Measurements from ENCODE around the gene RAB36. TPM values are rescaled to one million over a fixed set of nuclear protein-coding genes. Genes with fewer than 3 reads are reported as not detected.

The RAB36 gene
- total and polyA plus RNA-seq, 2 donors (not counting 1 experiment from before 2014, with no cell fraction given), result 1.1 to 3.3 TPM

DNA sequence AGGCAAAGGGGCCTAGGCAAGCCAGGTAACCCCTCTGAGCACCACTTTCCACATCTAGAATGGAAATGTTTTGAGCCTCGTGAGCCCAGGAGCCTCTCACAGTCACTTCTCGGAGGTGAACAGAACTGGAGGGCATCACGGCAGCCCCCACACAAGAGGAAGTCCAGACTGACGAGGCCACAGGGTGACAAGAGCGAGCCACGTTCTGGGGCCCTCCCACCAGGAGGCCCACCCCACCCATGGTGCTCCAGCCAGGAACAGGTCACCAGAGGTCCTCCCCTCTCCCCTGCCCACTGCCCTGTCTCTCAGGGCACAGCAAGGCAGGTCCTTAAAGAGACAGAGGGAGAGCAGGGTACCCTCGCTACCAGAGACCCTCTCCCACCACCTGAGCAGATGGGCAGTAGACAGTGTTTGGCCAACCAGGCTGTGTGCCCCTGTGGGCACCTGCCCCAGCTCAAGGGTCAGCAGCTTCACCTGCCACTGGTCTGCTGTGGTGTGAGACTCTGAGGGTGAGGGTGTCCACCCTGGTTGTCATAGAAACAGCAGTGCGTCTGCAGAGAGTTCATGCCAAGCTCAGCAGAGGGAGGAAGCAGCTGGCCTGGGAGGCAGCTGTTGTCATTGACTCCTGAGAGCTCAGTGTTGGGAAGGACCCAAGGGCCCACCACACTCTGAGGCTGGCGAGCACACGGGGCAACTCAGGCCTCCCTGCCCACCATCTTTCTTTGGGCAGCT, 34.9 kb upstream of the RAB36 start:
- Histone ChIP-seq H3K4me2 (replicated peaks; ENCODE audit: low read depth, low read length, poor library complexity, severe bottlenecking) (no peak overlapping the region), H3K27ac (ENCODE audit: low read length in 2 of 2) (no peak overlapping the region), H3K4me3 (ENCODE audit: control extremely low read depth in 1 of 5, extremely low read depth in 1 of 5, insufficient read depth in 1 of 5, low read depth in 2 of 5, low read length in 4 of 5) (no peak overlapping the region), H3K36me3 (replicated peaks in 1 of 2; ENCODE audit: control extremely low read depth in 1 of 2, control insufficient read depth in 1 of 2, extremely low read depth in 1 of 2, insufficient read depth in 2 of 2, low read length in 1 of 2) (no peaks in the 10 kb centered on the region), H3K27me3 (replicated peaks in 1 of 4; ENCODE audit: control extremely low read depth in 1 of 4, control insufficient read depth in 3 of 4, insufficient read depth in 4 of 4, low read length in 3 of 4) (no peaks in the 10 kb centered on the region), H3K9ac (ENCODE audit: low read length) (no peak overlapping the region), H2AFZ (ENCODE audit: insufficient read depth, low read depth, low read length, poor library complexity, severe bottlenecking) (no peak overlapping the region), H4K20me1 (ENCODE audit: control insufficient read depth, insufficient read depth, low read length, poor library complexity, severe bottlenecking) (no peaks in the 10 kb centered on the region), H3K9me3 (ENCODE audit: control extremely low read depth in 1 of 3, control insufficient read depth in 2 of 3, insufficient read depth in 1 of 3, low read length in 2 of 3) (no peaks in the 10 kb centered on the region), H3K4me1 (ENCODE audit: control insufficient read depth in 2 of 2, insufficient read depth in 2 of 2, low read length in 2 of 2) (no peaks in the 10 kb centered on the region), H3K79me2 (ENCODE audit: control insufficient read depth, insufficient read depth, low read length) (no peaks in the 10 kb centered on the region)
- H3K9me3 Mint-ChIP-seq (ENCODE audit: insufficient read depth), result no peaks in the 10 kb centered on the region
- POLR2A ChIA-PET, result no interaction called here
- intact Hi-C loops (cut with micrococcal nuclease), result no loop called here
- TF ChIP-seq, protein P1, sequence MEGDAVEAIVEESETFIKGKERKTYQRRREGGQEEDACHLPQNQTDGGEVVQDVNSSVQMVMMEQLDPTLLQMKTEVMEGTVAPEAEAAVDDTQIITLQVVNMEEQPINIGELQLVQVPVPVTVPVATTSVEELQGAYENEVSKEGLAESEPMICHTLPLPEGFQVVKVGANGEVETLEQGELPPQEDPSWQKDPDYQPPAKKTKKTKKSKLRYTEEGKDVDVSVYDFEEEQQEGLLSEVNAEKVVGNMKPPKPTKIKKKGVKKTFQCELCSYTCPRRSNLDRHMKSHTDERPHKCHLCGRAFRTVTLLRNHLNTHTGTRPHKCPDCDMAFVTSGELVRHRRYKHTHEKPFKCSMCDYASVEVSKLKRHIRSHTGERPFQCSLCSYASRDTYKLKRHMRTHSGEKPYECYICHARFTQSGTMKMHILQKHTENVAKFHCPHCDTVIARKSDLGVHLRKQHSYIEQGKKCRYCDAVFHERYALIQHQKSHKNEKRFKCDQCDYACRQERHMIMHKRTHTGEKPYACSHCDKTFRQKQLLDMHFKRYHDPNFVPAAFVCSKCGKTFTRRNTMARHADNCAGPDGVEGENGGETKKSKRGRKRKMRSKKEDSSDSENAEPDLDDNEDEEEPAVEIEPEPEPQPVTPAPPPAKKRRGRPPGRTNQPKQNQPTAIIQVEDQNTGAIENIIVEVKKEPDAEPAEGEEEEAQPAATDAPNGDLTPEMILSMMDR (IDR thresholded peaks at IDR 0.05), result no peak
- no peak for TF ChIP-seq EZH2 (IDR thresholded peaks at IDR 0.05; ENCODE audit: borderline replicate concordance, insufficient read depth, low read depth, low read length, poor library complexity, severe bottlenecking)
- ATAC-seq (ENCODE audit: low read depth) (no peak), DNase-seq (no peak)
- no peaks in the 10 kb centered on the region for H3K27me3 Mint-ChIP-seq
- H3K4me3 Mint-ChIP-seq, result no peak overlapping the region
- CTCF ChIA-PET, result interaction anchor here (1.1 kb wide), 1 partner anchor 153 kb away, joined by 3 read pairs; no protein-coding TSS in a partner anchor
- 70% methylated on average over 7 of the region's 10 CpGs for WGBS (ENCODE audit: insufficient coverage)
- H3K4me1 Mint-ChIP-seq, result peaks cover 6% of the 10 kb centered on the region
- no peak overlapping the region for H3K27ac Mint-ChIP-seq

DNA sequence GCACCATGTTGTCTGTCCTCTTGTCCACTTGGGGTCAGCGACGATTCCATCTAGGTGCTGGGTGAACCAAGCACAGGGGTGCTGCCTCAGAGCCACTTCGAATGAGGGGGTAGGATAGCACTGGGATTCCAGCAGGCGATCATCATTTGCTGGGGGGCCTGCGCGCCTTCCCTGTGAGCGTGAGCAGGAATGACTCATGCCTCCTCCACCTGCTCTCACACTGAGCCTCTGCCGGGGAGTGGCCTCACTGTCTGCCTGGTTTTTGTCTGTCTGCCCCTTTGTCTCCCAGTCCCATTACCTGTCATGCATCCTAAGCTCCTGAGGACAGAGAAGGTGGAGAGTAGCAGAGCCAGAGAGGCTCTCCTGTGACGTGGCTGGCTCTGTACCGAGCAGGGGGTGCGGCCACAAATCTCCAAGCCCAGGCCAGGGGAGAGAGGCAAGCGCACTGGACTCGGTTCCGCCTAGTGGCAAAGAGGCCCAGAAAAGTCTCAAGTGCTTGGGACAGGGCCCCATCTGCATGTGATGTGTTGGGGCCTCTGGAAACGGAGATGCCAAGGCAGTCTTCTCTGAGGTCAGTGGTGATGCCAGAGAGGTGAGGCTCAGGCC, 34.3 kb upstream of the RAB36 start:
- ChIA-PET POLR2A (no interaction called here), CTCF (no interaction called here)
- H3K36me3 ChIP-seq (replicated peaks in 1 of 2; ENCODE audit: control extremely low read depth in 1 of 2, control insufficient read depth in 1 of 2, extremely low read depth in 1 of 2, insufficient read depth in 2 of 2, low read length in 1 of 2), result no peaks in the 10 kb centered on the region
- DNase-seq (no peak), ATAC-seq (ENCODE audit: low read depth) (no peak)
- no peak overlapping the region for H3K27ac ChIP-seq (ENCODE audit: low read length in 2 of 2)
- Mint-ChIP-seq H3K9me3 (ENCODE audit: insufficient read depth) (no peaks in the 10 kb centered on the region), H3K27ac (no peak overlapping the region), H3K4me1 (peaks cover 6% of the 10 kb centered on the region), H3K4me3 (no peak overlapping the region), H3K27me3 (no peaks in the 10 kb centered on the region)
- H3K27me3 ChIP-seq (replicated peaks in 1 of 4; ENCODE audit: control extremely low read depth in 1 of 4, control insufficient read depth in 3 of 4, insufficient read depth in 4 of 4, low read length in 3 of 4), result no peaks in the 10 kb centered on the region
- H3K4me2 ChIP-seq (replicated peaks; ENCODE audit: low read depth, low read length, poor library complexity, severe bottlenecking), result no peak overlapping the region
- H3K9me3 ChIP-seq (ENCODE audit: control extremely low read depth in 1 of 3, control insufficient read depth in 2 of 3, insufficient read depth in 1 of 3, low read length in 2 of 3), result no peaks in the 10 kb centered on the region
- H3K79me2 ChIP-seq (ENCODE audit: control insufficient read depth, insufficient read depth, low read length), result no peaks in the 10 kb centered on the region
- 94% methylated on average over 15 of the region's 15 CpGs for WGBS (ENCODE audit: insufficient coverage)
- no peaks in the 10 kb centered on the region for H3K4me1 ChIP-seq (ENCODE audit: control insufficient read depth in 2 of 2, insufficient read depth in 2 of 2, low read length in 2 of 2)
- no peak overlapping the region for H3K4me3 ChIP-seq (ENCODE audit: control extremely low read depth in 1 of 5, extremely low read depth in 1 of 5, insufficient read depth in 1 of 5, low read depth in 2 of 5, low read length in 4 of 5)
- H3K9ac ChIP-seq (ENCODE audit: low read length), result no peak overlapping the region
- H2AFZ ChIP-seq (ENCODE audit: insufficient read depth, low read depth, low read length, poor library complexity, severe bottlenecking), result no peak overlapping the region
- intact Hi-C loops (cut with micrococcal nuclease), result no loop called here
- no peaks in the 10 kb centered on the region for H4K20me1 ChIP-seq (ENCODE audit: control insufficient read depth, insufficient read depth, low read length, poor library complexity, severe bottlenecking)
- TF ChIP-seq EZH2 (IDR thresholded peaks at IDR 0.05; ENCODE audit: borderline replicate concordance, insufficient read depth, low read depth, low read length, poor library complexity, severe bottlenecking), result no peak
- TF ChIP-seq, protein P1 (IDR thresholded peaks at IDR 0.05), result no peak

Measured in B cell (primary cell).